ENCODE data around the gene LRRC49.

Gene LRRC49

GRCh38 chr15:71085809-71086208 is 193.2 kb downstream of the LRRC49 start:
- Histone ChIP-seq H3K4me1 (ENCODE audit: insufficient read depth, low read length, severe bottlenecking) (no peaks in the 10 kb centered on the region), H3F3A (ENCODE audit: insufficient read depth, low read length) (no peaks in the 10 kb centered on the region), H3K9ac (ENCODE audit: low read length) (no peak overlapping the region), H3K4me3 (ENCODE audit: low read depth, low read length, poor library complexity, severe bottlenecking) (no peak overlapping the region), H3K4me2 (ENCODE audit: low read length) (no peak overlapping the region), H2AFZ (ENCODE audit: low read length) (no peak overlapping the region), H3K79me2 (ENCODE audit: insufficient read depth, low read length) (no peaks in the 10 kb centered on the region), H4K20me1 (ENCODE audit: insufficient read depth, low read length) (no peaks in the 10 kb centered on the region), H3K27ac (ENCODE audit: low read depth, low read length, poor library complexity, severe bottlenecking) (no peak overlapping the region), H3K27me3 (ENCODE audit: insufficient read depth, low read length) (no peaks in the 10 kb centered on the region), H3K9me2 (ENCODE audit: low read depth, low read length) (no peaks in the 10 kb centered on the region), H3K36me3 (ENCODE audit: insufficient read depth, low read length) (no peaks in the 10 kb centered on the region), H3K9me3 (ENCODE audit: low read length) (no peaks in the 10 kb centered on the region)
- TF ChIP-seq EZH2 (IDR thresholded peaks at IDR 0.05; ENCODE audit: borderline replicate concordance, low read length): no peak
- TF ChIP-seq, protein P1, sequence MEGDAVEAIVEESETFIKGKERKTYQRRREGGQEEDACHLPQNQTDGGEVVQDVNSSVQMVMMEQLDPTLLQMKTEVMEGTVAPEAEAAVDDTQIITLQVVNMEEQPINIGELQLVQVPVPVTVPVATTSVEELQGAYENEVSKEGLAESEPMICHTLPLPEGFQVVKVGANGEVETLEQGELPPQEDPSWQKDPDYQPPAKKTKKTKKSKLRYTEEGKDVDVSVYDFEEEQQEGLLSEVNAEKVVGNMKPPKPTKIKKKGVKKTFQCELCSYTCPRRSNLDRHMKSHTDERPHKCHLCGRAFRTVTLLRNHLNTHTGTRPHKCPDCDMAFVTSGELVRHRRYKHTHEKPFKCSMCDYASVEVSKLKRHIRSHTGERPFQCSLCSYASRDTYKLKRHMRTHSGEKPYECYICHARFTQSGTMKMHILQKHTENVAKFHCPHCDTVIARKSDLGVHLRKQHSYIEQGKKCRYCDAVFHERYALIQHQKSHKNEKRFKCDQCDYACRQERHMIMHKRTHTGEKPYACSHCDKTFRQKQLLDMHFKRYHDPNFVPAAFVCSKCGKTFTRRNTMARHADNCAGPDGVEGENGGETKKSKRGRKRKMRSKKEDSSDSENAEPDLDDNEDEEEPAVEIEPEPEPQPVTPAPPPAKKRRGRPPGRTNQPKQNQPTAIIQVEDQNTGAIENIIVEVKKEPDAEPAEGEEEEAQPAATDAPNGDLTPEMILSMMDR (IDR thresholded peaks at IDR 0.05; ENCODE audit: low read length): no peak

DNA sequence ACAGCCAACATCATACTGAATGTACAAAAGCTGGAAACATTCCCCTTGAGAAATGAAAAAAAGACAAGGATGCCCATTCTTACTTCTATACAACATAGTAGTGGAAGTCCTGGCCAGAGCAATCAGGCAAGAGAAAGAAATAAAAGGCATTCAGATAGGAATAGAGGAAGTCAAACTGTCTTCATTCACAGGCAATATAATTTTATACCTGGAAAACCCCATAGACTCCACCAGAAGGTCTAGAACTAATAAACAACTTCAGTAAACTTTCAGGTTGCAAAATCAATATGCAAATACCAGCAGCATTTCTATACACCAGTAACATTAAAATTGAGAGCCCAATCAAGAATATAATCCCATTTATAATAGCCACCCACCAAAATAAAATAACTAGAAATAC is 195.5 kb downstream of the LRRC49 start:
- Histone ChIP-seq H3K9ac (ENCODE audit: low read length) (no peak overlapping the region), H3K9me2 (ENCODE audit: low read depth, low read length) (no peaks in the 10 kb centered on the region), H3K4me2 (ENCODE audit: low read length) (no peak overlapping the region), H3K27me3 (ENCODE audit: insufficient read depth, low read length) (no peaks in the 10 kb centered on the region), H3K9me3 (ENCODE audit: low read length) (no peaks in the 10 kb centered on the region), H3K36me3 (ENCODE audit: insufficient read depth, low read length) (no peaks in the 10 kb centered on the region), H3K4me1 (ENCODE audit: insufficient read depth, low read length, severe bottlenecking) (no peaks in the 10 kb centered on the region), H3K4me3 (ENCODE audit: low read depth, low read length, poor library complexity, severe bottlenecking) (no peak overlapping the region), H3F3A (ENCODE audit: insufficient read depth, low read length) (no peaks in the 10 kb centered on the region), H4K20me1 (ENCODE audit: insufficient read depth, low read length) (no peaks in the 10 kb centered on the region), H2AFZ (ENCODE audit: low read length) (no peak overlapping the region), H3K79me2 (ENCODE audit: insufficient read depth, low read length) (no peaks in the 10 kb centered on the region), H3K27ac (ENCODE audit: low read depth, low read length, poor library complexity, severe bottlenecking) (no peak overlapping the region)
- no peak for TF ChIP-seq EZH2 (IDR thresholded peaks at IDR 0.05; ENCODE audit: borderline replicate concordance, low read length)
- TF ChIP-seq, protein P1 (IDR thresholded peaks at IDR 0.05; ENCODE audit: low read length): no peak

DNA sequence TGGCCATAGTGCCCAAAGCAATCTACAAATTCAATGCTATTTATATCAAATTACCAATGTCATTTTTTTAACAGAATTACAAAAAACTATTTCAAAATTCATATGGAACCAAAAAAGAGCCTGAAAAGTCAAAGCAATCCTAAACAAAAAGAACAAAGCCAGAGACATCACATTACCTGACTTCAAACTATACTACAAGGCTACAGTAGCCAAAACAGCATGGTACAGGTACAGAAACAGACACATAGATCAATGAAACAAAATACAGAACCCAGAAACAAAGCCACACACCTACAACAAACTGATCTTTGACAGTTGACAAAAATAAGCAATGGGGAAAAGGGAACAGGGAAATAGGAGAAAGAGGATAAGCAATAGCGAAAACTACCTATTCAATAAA is 196.1 kb downstream of the LRRC49 start:
- Histone ChIP-seq H3K36me3 (ENCODE audit: insufficient read depth, low read length) (no peaks in the 10 kb centered on the region), H3K27ac (ENCODE audit: low read depth, low read length, poor library complexity, severe bottlenecking) (no peak overlapping the region), H3K4me2 (ENCODE audit: low read length) (no peak overlapping the region), H3K79me2 (ENCODE audit: insufficient read depth, low read length) (no peaks in the 10 kb centered on the region), H3K4me1 (ENCODE audit: insufficient read depth, low read length, severe bottlenecking) (no peaks in the 10 kb centered on the region), H4K20me1 (ENCODE audit: insufficient read depth, low read length) (no peaks in the 10 kb centered on the region), H3F3A (ENCODE audit: insufficient read depth, low read length) (no peaks in the 10 kb centered on the region), H2AFZ (ENCODE audit: low read length) (no peak overlapping the region), H3K9ac (ENCODE audit: low read length) (no peak overlapping the region), H3K9me2 (ENCODE audit: low read depth, low read length) (no peaks in the 10 kb centered on the region), H3K9me3 (ENCODE audit: low read length) (no peaks in the 10 kb centered on the region), H3K27me3 (ENCODE audit: insufficient read depth, low read length) (no peaks in the 10 kb centered on the region), H3K4me3 (ENCODE audit: low read depth, low read length, poor library complexity, severe bottlenecking) (no peak overlapping the region)
- TF ChIP-seq, protein P1 (IDR thresholded peaks at IDR 0.05; ENCODE audit: low read length): no peak
- TF ChIP-seq EZH2 (IDR thresholded peaks at IDR 0.05; ENCODE audit: borderline replicate concordance, low read length): no peak

All from OCI-LY1 (cell line).